Left colon (tissue), 2 donors: ENCODE measurements around the gene EN1. TPM values are rescaled to one million over a fixed set of nuclear protein-coding genes. Genes with fewer than 3 reads are reported as not detected.

Experiments
- ATAC-seq: fragments of 200-7000 bp; cut with Tn5 transposase; one replicate; pipeline ENCODE4 v1.9.1; 2020; ENCODE audit warnings: mild to moderate bottlenecking, moderate library complexity
- DNase-seq, 2 donors: peaks; one replicate each; pipeline ENCODE4 v3.0.0-alpha.2; 2020
- intact Hi-C, 2 donors: fragments of 100-400 bp; cut with DNase I in 1 of 2; cut with micrococcal nuclease in 1 of 2; formaldehyde crosslinking; loops; one replicate each; pipeline versions ENCODE4 v1.11.2 to v1.14.0; 2022; cut with DNase I, micrococcal nuclease
- total RNA-seq, 2 donors: library from RNA; stranded (reverse); fragmentation: NEBNext Ultra II Directional; extraction: Animal tissue kit (Norgen Biotek cat#: 25700); gene quantifications; one replicate each; pipeline ENCODE4 v1.2.1, GENCODE V29; 2021
- donor health status: DM: no; HTN: no; CAD: no.
- donor health status: DM: yes; HTN: yes; CAD: no.

The EN1 gene
- total RNA-seq, 2 donors from 2014 or later = not detected

DNA sequence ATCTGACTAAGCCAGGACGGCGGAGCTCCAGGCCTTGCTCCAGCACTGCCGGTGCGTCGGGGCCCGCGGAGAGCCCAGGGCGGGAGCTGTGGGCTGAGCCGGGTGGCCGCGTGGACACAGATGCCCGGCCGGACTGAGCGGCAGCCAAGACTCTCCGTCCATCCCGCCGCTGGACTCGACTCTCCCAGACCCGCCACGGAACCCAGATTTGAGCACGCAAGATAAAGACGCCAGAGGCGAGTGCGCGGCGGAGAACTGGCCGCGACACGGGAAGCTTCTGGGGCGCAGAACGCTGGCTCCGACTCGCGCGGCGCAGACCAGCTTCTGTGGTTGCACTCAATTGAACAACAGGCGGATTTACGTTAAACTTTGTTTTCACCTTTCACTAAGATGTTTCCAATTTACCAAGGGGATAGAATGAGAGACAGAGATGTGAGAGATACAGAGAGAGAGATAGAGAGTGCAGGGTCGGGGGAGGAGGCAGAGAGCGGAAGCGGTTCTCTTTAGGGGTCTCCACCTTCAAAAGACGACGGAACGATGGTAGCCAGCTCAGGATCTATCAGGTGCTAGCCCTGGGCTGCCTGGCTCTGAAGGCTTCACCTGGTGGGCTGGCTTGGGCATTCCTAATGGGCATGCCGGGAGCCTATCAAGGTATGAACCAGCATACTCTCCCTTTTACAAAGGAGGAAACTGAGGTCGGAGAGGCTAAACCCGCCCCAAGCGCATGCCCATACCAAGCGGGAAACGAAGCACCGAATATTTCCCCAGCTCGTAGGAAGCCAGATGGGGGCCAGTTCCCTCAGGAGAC lies 10.4 kb upstream of the EN1 start:
- intact Hi-C loops = loop anchor here in 1 of 2 donors (10.0 kb wide), 1 partner anchor 653 kb away; no protein-coding TSS in a partner anchor
- DNase-seq = no peak
- ATAC-seq = no peak

DNA sequence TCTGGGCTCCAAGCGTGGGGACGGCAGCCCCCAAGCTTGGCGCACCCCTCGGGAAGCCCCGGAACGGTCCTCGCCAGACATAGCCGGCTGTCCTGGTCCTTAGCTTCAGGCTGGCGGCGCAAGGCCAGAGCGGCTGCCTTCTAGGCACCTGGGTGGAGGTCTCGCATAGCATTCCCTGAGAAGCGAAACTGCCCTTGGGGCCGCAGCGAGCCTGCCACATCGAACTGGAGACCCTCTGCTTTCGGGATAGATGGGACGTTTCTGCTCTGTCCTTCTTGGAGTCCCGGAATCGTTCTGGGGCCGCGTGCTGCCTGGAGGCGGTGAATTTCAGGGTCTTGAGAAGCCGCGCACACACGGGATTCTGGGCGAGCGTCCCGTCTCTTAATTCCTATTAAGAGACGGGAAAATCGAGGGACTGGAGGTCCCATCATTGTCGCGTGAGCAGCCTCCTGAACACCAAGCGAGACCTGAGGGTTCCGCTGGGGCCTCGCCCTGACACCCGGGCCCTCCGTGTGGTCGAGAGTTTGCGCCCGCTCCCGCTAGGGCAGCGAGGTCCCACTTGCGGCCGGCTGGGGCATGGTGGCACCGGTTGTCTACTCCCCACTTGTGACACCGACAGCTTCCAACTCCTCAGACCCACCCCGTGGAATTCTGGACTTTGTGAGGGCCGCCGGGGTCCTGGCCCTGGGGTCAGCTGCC lies 9.7 kb upstream of the EN1 start:
- ATAC-seq = no peak
- no peak for DNase-seq
- intact Hi-C loops = loop anchor here in 1 of 2 donors (10.0 kb wide), 1 partner anchor 652 kb away; no protein-coding TSS in a partner anchor

DNA sequence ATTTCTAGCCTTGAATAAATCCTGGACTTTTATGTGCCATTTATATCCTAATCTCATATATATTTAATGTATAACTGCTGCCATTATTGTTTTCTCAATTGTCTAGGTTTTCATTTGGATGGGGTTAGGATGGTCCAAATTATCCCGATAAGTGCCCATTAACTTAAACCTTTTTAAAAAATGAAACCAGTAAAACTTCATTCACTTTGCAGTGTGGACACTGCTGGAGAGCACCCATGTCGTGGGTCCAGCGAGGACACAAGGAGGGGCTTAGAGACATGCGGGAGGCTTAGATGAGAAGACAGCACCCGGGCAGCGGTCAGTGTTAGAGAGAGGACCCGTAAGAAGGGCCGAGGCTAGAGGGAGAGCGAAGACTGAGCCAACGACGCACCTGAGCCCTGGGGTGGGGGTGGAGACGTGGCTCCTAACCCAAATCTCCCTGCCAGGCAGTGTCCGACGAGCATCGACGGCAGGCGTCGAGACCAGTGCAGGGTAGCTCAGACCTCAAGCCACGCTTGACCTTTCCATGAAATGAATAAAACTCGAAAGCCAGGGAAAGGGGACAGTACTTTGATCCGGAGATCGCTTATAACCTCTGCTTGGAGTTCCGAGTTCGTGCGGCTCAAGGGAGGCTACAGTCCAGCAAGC lies 9.0 kb upstream of the EN1 start:
- intact Hi-C loops = loop anchor here in 1 of 2 donors (10.0 kb wide), 1 partner anchor 652 kb away; no protein-coding TSS in a partner anchor
- ATAC-seq (no peak), DNase-seq (no peak)

DNA sequence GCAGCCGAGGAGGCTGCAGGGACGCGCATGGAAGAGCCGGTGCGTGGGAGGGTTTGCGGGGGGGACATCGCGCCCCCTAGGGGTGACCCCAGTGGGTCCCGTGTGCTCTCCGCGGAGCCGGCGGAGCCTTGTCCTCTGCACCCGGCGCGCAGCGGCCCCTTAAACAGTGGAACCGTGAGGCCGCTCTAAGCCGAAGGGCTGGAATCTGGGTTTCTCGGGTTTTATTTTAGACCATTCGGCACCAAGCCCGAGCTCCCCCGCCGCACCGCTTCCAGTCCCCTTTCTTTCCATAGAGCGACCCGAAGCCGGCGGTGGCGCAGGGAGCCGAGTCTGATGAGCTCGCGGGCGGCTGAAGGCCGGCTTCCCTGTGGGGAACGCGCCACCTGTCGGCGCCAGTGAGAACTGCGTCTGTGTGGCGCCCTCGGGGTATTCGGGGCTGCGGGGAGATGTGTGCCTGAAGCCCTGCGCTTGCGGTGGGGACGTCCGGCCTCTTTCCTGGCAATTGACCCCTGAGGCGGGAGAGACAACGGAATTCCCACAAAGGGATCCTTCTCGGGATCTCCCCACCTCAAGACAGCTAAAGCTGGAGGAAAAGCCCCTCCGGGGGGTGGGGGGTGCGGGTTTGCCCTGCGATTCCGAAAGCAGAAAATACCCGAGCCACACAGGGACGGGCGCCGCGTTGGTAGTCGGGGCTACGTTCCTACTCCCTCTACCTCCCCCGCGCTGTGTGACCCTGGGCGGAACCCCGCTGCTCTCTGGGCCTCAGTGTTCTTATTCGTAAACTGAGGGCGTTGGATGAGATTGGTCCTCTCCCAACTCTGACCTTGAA lies 8.2 kb upstream of the EN1 start:
- intact Hi-C loops = loop anchor here in 1 of 2 donors (10.0 kb wide), 1 partner anchor 651 kb away; no protein-coding TSS in a partner anchor
- ATAC-seq (peak; percentile 95), DNase-seq (peak; percentile 44 to 82)

DNA sequence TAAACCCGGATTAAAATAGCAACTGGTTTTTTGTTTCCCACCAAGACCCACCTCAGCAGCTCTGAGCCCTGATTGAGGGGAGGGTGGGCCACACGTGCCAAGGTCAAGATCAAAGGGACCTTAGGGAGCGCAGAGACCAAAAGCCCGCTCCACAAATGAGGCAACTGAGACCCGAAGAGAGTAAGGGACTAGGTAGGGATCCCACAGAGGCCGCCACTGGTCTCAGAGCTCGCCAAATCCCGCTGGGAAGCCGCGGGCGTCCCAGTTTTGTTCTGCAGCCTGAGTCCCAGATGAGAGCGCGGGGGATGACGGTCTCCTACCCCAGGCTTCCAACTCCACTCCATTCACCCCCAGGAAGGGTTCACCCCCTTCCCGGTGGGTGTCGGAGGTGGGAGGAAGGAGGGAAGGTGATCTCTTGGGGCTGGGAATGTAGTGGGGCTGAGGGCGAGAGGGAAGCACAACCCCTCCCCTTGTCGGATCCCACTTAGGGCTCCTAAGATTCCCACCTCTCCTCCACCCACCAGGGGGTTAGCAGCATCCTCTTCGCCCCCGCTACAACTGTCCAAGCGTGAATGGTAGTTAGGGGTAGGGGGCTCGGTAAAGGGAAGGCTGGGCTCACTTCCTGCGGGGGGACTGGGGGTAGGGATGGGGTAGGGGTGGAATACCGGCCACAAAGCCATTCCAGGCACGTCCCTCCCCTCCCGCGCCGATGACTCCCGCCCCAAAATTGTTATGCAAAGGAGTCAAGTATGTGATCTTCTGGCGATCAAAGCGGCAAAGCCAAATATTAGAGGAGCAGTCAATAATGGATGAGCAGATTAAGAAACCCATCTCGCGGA lies 7.3 kb upstream of the EN1 start:
- no peak for ATAC-seq
- intact Hi-C loops = loop anchor here (5.0 to 10.0 kb wide), 2 partner anchors 632 to 650 kb away; no protein-coding TSS in a partner anchor

DNA sequence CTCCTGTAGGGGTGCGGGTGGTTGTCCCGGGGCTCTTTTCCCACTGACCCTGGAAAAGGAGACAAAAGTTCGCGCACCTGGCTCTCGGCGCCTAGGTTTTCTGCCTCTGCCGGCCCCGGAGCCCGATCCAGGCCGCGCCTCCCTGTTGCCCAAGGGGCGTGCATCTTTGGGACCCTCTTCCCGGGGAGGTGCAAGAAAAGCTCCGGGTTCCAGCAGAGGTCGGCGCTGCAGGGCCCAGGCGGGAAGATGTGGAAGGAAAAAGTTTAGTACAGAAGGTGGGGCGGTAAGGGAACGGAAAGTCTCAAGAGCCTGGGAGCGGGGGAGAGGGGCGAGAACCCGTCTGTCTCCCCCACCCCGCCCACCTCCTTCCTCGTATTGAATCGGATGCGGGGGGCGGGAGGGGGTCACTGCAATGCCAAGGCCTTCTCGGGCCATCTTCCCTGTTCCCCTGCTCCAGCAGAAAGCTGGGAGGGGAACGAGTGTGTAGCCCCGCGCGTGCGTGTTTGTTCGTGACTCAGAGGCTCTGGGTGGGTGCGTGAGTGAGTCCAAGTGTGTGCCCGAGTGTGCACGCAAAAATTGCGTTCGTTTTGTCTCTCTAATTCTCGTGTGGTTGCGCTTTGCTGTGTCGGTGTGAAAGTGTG lies 6.3 kb upstream of the EN1 start:
- ATAC-seq (no peak), DNase-seq (no peak)
- intact Hi-C loops = loop anchor here (5.0 to 10.0 kb wide), 2 partner anchors 631 to 649 kb away; no protein-coding TSS in a partner anchor

More for the DNA sequence above, 7.3 kb upstream of the EN1 start:
- DNase-seq = no peak

DNA sequence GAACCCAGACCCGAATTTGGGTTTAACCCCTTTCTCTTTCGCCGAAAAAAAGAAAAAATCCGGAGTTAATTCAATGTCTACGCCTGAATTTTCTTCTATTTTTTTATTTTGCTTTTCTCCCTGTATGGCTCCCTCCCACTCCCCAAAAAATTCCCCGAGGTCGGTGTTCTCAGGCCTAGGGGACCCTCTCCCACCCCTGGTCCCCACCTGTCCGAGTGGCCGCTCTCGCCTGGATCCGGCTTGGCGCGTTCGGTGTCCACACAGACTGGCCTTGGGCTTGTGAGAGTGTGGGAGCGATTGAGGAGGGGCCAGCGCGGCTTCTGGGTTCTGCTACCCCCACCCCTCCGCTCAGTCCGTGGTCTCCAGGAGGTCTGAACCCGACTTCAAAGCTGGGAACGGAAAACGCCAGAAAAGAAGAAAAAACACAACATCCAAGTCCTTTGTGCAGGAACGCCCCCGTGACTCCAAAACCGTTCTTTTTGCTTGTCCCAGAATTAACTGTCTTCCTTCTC lies 5.7 kb upstream of the EN1 start:
- DNase-seq = no peak
- intact Hi-C loops = loop anchor here (5.0 to 10.0 kb wide), 2 partner anchors 631 to 648 kb away; no protein-coding TSS in a partner anchor
- no peak for ATAC-seq

DNA sequence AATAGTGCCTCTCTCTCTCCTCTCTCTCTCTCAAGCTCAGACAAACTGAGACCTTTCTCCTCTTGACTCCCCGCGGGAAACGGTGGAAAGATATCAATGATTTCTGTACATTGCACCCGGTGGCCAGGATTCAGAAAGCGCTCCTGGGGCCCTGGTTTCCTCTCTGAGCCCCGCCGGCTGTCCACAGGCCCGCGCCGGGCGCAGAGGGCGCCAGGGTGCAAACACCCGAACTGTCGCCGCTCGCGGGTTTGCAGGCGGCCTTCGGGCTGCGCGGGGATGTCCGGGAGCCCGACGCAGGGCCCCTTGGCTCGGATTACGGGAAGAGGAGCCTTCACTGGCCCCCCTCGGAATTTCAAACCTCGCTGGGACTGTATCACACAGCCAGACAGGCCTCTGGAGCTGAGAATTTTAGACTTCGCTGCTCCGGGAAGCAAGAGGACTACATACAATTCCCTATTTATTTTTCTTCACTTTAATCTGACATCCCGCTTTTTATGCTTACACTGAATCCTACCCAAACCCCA lies 5.2 kb upstream of the EN1 start:
- intact Hi-C loops = loop anchor here (5.0 to 10.0 kb wide), 2 partner anchors 630 to 648 kb away; no protein-coding TSS in a partner anchor
- ATAC-seq (no peak), DNase-seq (no peak)

DNA sequence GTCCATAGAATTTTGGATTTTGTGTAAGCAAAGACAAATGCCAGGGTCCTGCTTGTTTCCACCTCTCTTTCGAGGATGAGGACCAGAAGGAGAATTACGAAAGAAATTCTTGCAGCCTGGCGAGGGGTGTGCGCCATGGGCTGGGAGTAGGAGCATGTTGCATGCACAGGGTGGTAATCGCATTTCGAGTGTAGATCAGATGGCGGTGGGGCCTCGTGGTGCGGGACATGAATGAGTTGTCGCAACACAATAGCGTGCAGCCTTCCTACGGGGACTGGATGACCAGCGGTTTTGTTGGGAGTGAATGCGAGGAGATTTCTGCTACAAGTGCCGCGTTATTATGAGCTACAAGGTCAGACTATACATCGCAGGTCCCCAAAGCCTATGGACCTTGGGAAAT lies 4.2 kb upstream of the EN1 start:
- intact Hi-C loops = loop anchor here (5.0 to 10.0 kb wide), 2 partner anchors 629 to 647 kb away; no protein-coding TSS in a partner anchor
- DNase-seq (no peak), ATAC-seq (no peak)

DNA sequence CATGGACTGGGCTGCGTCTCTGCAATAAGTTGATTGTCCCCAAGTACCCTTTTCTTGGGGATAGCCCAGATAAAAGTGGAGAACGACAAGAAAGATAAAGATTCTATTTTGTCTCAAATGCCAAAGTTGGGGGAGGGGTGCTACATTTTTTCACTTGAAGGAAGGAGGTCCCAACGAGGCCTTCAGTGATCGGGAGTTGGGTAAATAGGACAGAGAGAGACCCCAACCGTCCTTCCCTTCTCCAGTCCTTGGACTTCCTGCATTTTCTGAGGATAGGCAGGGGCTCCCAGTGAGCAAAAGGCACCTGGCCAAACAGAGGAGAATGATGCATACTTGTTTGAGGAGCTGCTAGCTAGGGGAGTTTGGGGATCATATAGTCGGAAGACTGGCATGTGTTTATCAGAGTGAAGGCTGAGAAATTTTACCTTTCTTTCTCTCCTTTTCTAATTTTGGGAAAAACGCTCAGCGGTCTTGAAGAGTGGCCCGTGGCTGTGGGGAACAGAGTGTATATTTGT lies 3.5 kb upstream of the EN1 start:
- intact Hi-C loops = loop anchor here (5.0 to 10.0 kb wide), 2 partner anchors 629 to 646 kb away; no protein-coding TSS in a partner anchor
- no peak for DNase-seq
- ATAC-seq = no peak

DNA sequence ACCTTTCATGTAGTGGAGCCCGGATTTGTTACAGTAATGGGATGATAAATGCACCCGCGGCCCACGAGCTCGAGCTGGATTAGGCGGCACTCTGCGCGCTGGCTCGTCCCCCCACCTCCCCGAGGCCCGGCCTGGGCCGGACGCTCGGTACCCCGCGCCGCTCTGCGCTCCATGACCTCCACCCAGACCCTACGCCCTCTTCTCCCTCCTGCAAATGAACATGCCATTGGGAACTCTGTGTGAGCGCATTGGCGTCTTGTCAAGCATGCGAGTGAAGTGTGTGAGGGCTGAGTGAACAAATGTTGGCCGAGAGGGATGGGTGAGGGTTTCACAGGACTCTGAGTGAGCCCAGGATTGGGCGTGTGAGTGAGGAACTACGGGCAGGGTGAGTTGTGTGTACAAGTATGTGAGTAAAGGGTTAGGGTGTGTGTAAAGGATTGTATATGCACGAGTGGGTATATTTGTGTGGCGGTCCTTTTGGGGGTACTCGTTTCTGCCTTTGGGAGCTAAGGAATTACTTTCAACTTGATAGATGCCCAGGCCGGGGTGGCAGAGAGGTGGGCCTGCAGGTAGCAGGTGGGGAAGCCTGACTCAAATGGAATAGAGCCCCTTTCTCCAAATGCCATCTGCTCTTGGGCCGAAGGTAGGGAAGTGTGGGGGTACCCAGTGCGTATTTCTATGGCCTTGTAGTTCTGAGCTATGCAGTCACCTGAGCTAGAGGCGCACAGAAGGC lies 2.9 kb upstream of the EN1 start:
- DNase-seq (no peak), ATAC-seq (no peak)
- intact Hi-C loops = loop anchor here (5.0 to 10.0 kb wide), 2 partner anchors 628 to 646 kb away; no protein-coding TSS in a partner anchor

DNA sequence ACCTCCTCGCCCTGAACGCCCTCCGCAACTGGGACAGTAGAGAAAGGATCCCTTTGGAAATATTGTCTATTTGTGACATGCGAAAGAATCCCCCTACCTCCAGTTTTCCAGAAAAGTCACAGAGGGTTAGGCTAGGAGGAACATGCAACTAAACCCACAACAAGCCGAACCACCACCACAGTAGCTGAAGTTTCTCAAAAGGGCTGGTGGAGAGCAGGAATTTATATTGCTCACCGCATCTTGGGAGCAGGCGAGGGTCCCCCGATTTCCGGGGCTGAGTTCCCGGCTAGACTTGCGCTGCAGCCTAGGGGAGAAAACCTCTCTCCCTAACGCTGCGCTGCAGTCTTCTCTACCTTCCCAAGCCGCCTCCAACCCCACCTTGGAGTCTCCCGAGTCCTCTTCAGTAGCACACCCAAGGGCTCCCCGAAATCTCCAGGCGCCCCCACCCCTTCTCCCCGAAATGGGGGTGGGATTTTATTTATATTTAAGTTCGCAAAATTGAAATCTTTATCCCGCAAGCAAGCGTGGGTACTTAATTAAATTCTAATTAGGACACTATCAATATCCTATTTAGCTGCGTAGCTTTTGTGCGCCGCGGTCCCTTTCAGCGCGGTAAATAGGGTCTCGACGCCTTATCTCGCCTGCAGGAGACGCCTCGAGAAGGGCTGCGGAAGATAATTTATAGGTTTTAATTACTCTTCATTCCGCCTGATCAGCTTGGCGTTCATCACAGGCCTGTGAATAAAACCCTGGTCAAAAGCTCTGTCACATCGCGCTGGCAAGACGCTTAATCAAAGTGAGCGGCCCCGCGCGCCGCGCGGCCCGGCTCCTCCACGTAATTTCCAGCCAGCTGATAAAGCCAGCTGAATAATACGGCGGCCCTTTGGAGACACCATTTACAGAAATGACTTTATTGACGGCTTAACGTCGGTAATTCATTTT lies 2.0 kb upstream of the EN1 start:
- ATAC-seq (no peak), DNase-seq (no peak)
- intact Hi-C loops = loop anchor here (5.0 to 10.0 kb wide), 2 partner anchors 627 to 645 kb away; no protein-coding TSS in a partner anchor

DNA sequence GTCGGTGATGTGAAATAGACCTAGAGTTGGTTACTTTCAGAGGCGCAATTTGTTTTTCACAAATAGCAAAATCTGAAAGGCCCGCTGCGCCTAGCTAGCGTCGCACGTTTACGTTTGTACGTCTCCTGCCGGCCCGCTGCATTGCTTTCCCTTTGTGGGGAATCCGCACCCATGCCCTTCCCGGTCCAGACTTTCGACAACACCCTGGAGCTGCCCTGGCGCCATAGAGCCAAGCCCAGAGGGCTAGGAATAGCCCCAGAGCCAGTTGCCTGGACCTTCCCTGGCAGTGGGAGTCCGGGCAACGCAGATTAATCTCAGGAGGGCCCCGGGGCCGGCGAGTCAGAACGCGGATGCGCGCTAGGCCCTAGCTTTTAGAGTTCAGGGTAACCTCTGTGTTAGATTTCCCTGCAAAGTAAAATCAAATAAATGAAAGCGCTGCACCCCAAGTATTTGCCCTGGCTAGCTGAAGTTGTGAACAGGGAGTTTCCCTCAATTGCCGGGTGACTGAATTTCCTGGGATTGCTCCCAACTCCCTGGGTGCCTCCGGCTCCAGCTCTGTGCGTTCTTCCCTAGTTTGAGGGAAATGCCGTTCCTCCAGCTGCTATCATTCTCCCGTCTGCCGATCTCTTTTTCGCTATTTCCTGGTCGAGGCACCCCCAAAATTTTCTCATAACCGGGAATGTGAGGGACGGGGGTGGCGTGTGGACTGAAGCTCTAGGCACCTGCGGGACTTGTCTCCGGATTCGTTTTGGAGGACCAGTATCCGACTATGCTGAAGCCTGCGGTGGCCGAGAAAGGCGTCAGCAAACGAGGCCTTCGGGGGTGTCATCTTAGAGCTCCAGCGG lies 1.2 kb upstream of the EN1 start:
- no peak for ATAC-seq
- no peak for DNase-seq
- intact Hi-C loops = no loop called here
